Measurements from ENCODE around the gene SLCO3A1.

Gene SLCO3A1

DNA sequence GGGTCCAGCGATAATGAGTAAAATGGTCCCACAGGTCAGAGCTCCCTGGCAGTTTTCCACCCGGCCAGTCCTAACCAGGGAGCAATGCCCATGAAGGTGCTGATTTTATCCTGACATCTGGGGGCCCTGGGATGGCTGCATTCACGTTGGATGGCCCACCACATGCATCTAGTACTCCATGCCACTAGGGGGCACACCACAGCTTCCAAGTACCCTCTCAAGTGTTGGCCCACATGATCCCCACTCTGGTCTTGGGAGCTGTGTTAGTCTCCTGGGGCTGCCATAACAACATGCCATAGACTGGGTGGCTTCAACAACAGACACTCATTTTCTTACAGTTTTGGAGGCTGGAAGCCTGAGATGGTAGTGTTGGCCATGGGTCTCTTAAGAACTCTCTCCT is 225.5 kb downstream of the SLCO3A1 start:
- no peak overlapping the region for H3K4me3 ChIP-seq (ENCODE audit: low read depth in 1 of 2, low read length in 1 of 2)
- TF ChIP-seq, protein P1, sequence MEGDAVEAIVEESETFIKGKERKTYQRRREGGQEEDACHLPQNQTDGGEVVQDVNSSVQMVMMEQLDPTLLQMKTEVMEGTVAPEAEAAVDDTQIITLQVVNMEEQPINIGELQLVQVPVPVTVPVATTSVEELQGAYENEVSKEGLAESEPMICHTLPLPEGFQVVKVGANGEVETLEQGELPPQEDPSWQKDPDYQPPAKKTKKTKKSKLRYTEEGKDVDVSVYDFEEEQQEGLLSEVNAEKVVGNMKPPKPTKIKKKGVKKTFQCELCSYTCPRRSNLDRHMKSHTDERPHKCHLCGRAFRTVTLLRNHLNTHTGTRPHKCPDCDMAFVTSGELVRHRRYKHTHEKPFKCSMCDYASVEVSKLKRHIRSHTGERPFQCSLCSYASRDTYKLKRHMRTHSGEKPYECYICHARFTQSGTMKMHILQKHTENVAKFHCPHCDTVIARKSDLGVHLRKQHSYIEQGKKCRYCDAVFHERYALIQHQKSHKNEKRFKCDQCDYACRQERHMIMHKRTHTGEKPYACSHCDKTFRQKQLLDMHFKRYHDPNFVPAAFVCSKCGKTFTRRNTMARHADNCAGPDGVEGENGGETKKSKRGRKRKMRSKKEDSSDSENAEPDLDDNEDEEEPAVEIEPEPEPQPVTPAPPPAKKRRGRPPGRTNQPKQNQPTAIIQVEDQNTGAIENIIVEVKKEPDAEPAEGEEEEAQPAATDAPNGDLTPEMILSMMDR (IDR thresholded peaks at IDR 0.05), result peak; percentile 18
- H3K9me3 ChIP-seq, result no peaks in the 10 kb centered on the region
- H3K36me3 ChIP-seq, result peaks cover under 1% of the 10 kb centered on the region
- peaks cover 14% of the 10 kb centered on the region in 2 experiments for H3K4me1 ChIP-seq (ENCODE audit: control insufficient read depth in 1 of 2, insufficient read depth in 1 of 2, low read depth in 1 of 2, low read length in 1 of 2)
- no peaks in the 10 kb centered on the region for H3K27me3 ChIP-seq
- H3K27ac ChIP-seq, result no peak overlapping the region

DNA sequence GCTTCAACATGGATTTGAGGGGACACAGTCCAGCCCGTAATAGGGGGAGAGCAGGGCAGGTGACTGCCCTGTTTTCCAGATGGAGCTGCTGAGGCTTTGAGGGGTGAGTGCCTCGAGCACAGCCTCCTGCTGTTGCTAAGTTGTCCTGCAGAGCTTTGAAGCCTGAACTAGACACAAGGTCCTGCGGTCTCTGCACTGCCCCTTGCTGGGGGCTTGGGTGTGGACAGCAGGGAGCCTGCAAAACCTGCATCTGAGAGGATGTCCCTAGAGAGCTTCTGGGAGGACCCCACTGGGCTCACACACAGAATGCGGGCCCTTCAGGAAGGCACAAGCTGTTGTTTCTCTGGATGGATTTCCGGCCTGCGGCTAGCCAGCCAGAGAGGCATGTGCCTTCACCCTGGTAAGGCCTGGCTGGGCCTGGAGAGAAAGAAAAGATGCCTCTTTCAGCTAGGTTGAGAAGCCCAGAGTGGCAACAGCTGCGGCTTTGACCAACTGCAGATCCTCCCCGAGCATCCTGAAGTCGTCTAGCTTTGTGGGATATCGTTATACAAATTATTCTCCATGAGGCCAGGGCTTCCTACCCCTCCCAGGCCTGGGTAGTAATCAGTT is 226.2 kb downstream of the SLCO3A1 start:
- no peaks in the 10 kb centered on the region for H3K9me3 ChIP-seq
- H3K27me3 ChIP-seq, result no peaks in the 10 kb centered on the region
- H3K4me3 ChIP-seq (ENCODE audit: low read depth in 1 of 2, low read length in 1 of 2), result no peak overlapping the region
- TF ChIP-seq, protein P1 (IDR thresholded peaks at IDR 0.05), result no peak
- H3K4me1 ChIP-seq (ENCODE audit: control insufficient read depth in 1 of 2, insufficient read depth in 1 of 2, low read depth in 1 of 2, low read length in 1 of 2), result peaks cover 14% of the 10 kb centered on the region in 2 experiments
- peaks cover 7% of the 10 kb centered on the region for H3K36me3 ChIP-seq
- no peak overlapping the region for H3K27ac ChIP-seq

DNA sequence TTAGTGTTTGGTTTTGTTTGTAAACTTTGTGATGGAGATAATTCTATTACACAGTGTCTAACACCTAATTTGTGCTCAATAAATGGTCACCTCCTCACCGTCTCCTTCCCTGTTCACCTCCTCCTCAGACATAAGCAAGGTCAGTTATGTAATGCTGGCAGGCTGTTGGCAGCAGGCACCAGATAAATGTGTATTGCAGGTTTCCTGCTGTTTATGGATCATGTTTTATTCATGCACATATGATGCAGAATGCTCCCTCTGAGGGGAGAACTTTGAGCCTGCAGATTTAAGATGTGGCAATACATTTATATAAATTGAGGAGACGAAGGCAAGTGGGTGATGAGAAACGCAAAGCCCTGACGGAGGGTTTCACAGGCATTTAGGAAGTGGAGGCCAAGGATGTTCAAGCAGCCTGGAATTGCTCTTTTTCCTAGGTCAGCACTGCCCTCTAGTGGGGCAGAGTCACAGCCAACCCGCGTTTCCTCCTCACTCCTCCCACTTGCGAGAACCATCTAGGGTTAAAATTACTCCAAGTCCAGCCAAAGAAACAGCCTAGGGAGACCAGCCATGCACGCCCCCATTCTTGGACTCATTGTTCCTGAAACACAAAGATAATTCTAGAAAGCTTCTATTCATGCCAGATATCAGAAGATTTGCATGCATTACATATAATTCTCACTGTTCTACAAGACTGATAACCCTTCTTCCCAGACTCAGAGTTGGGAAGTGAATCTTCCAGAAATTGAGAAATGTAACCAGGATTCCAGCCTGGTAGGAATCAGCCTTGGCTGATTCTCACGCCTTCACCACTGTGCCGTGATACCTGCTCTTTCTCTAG is 228.7 kb downstream of the SLCO3A1 start:
- TF ChIP-seq, protein P1 (IDR thresholded peaks at IDR 0.05), result peak; percentile 44
- no peak overlapping the region for H3K4me3 ChIP-seq (ENCODE audit: low read depth in 1 of 2, low read length in 1 of 2)

DNA sequence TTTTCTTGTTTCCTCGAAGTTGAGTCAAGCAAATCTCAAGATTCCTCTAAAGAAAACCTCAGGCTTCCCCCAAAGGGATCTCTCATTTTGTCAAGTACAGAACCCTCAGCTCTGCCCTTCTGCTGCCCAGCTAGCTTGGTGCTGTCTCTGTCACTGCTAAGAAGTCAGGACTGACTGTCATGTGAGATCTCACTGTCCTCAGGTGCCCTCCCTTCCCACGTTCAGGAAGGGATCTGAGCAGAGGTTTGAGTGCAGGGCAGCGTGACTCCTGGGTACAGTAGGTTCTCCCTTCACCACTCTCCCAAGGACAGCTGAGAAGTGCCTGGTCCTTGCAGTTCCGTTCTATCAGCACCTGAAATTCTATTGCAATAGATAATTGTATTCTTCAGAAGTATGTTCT is 229.7 kb downstream of the SLCO3A1 start:
- H3K4me3 ChIP-seq (ENCODE audit: low read depth in 1 of 2, low read length in 1 of 2), result no peak overlapping the region
- no peaks in the 10 kb centered on the region for H3K27me3 ChIP-seq
- H3K36me3 ChIP-seq, result peaks cover 7% of the 10 kb centered on the region
- H3K9me3 ChIP-seq, result no peaks in the 10 kb centered on the region
- peaks cover under 1 to 5% of the 10 kb centered on the region in 2 experiments for H3K4me1 ChIP-seq (ENCODE audit: control insufficient read depth in 1 of 2, insufficient read depth in 1 of 2, low read depth in 1 of 2, low read length in 1 of 2)
- H3K27ac ChIP-seq, result no peak overlapping the region
- TF ChIP-seq, protein P1 (IDR thresholded peaks at IDR 0.05), result no peak

More for the DNA sequence above, 228.7 kb downstream of the SLCO3A1 start:
- Histone ChIP-seq H3K9me3 (no peaks in the 10 kb centered on the region), H3K4me1 (ENCODE audit: control insufficient read depth in 1 of 2, insufficient read depth in 1 of 2, low read depth in 1 of 2, low read length in 1 of 2) (peaks cover 10 to 13% of the 10 kb centered on the region in 2 experiments), H3K27ac (no peak overlapping the region), H3K36me3 (peaks cover 7% of the 10 kb centered on the region), H3K27me3 (no peaks in the 10 kb centered on the region)

DNA sequence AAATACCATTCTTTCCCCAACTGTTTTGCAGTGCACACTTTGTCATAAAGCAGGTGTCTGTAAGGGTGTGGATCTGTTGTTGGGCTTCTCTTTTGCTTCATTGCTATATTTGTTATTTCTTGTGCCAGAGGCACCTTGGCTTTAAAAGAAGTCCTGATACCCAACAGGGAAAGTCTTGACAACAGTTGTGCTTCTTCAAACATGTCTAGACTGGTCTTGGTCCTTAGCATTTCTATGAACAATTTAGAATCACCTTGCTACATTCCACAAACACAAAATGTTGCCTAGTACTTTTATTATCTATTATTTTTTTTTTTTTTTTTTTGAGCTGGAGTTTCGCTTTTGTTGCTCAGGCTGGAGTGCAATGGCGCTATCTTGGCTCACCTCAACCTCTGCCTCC is 233.7 kb downstream of the SLCO3A1 start:
- Histone ChIP-seq H3K27ac (no peak overlapping the region), H3K4me1 (ENCODE audit: control insufficient read depth in 1 of 2, insufficient read depth in 1 of 2, low read depth in 1 of 2, low read length in 1 of 2) (peaks cover 0 to 6% of the 10 kb centered on the region in 2 experiments), H3K4me3 (ENCODE audit: low read depth in 1 of 2, low read length in 1 of 2) (no peak overlapping the region), H3K36me3 (peaks cover 7% of the 10 kb centered on the region), H3K27me3 (no peaks in the 10 kb centered on the region), H3K9me3 (no peaks in the 10 kb centered on the region)
- TF ChIP-seq, protein P1 (IDR thresholded peaks at IDR 0.05), result no peak
